GM10847 (cell line): ENCODE results near the gene NECTIN4.

ENCODE experiments used
- POLR2A ChIP-seq: IDR thresholded peaks from 2 replicates; pipeline ENCODE4 v1.6.1; 2011; ENCODE audit not compliant: insufficient read length; ENCODE audit errors: extremely low read depth

Gene NECTIN4

GRCh38 chr1:161048949-161049722 lies 40.2 kb downstream of the NECTIN4 start:
- no peak for TF ChIP-seq POLR2A

- TF ChIP-seq POLR2A, result no peak
Measured at GRCh38 chr1:161047436-161048420, 41.6 kb downstream of the NECTIN4 start.

GRCh38 chr1:161046605-161047228 lies 42.6 kb downstream of the NECTIN4 start:
- no peak for TF ChIP-seq POLR2A

- TF ChIP-seq POLR2A, result peak; percentile 57
Measured at GRCh38 chr1:161045736-161046604, 43.4 kb downstream of the NECTIN4 start, which contains the start of gene USF1. TSS of gene USF1 (minus strand) at chr1:161045977. CDS start at chr1:161043275, 2,702 bp downstream.

GRCh38 chr1:161044908-161045735 lies 44.2 kb downstream of the NECTIN4 start:
- TF ChIP-seq POLR2A, result peak; percentile 26

GRCh38 chr1:161044535-161044907 lies 44.8 kb downstream of the NECTIN4 start:
- TF ChIP-seq POLR2A, result no peak

GRCh38 chr1:161039546-161039945 lies 49.8 kb downstream of the NECTIN4 start:
- TF ChIP-seq POLR2A, result no peak

DNA sequence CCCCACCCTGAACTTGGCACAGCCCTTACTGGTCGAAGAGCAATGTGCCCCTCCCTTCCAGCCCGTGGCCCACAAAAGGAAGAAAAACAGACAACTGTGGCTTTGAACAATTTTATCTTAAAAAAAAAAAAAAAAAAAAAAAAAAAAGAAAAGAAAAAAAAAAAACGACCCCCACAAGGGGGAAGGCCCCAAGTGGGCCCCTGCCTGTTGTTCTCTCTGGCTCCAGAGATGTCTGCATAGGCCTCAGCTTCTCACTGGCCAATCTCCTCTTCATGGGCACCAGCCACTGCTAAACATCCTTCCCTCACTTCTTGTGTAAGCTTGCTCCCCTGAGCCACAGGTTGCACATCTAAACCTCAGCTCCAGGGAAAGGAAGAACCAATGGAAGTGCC lies 50.2 kb downstream of the NECTIN4 start:
- no peak for TF ChIP-seq POLR2A

GRCh38 chr1:161038523-161039153 lies 50.7 kb downstream of the NECTIN4 start, which contains the start of gene TSTD1:
TSS of gene TSTD1 (minus strand) at chr1:161038964. CDS start at chr1:161038889, 75 bp downstream.
- peak; percentile 77 for TF ChIP-seq POLR2A

GRCh38 chr1:161037661-161038522 lies 51.5 kb downstream of the NECTIN4 start:
- no peak for TF ChIP-seq POLR2A

GRCh38 chr1:161033751-161034150 lies 55.6 kb downstream of the NECTIN4 start:
- no peak for TF ChIP-seq POLR2A

DNA sequence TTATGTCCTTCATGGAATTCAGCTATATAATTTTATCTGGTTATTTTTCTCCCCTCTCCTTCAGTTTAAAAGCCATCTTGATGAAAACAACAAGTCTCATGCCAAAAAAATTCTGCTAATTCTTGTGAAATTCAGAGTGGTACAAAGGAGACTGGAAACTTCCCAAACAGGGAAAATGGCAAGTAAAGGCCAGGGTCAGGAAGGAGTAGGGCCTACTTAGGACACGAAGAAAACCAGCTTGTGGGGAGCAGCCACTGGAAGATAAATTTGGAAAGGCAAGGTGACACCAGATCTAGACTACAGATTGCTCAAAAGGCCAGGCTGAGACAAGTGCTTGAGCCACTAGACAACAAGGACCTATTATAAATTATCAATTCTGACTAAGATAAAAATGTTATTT lies 56.9 kb downstream of the NECTIN4 start:
- no peak for TF ChIP-seq POLR2A
